OCI-LY7 (cell line): Measurements from ENCODE around the gene APPL2. TPM values are rescaled to one million over a fixed set of nuclear protein-coding genes. Genes with fewer than 3 reads are reported as not detected.
A peak's percentile ranks its signal among the peaks of the same experiment; 100 is the strongest.

Experiments used
- BruUV-seq: library from RNA; stranded (reverse); fragments of 400-500 nt; replicated peaks from 2 replicates; lab custom pipeline; 2021; lab: Mats Ljungman, UMichigan
- CTCF ChIA-PET: fragments of 300-600 bp; sonication (Branson Sonifier 250); formaldehyde crosslinking; loops from one replicate; lab custom pipeline; 2022; ENCODE audit warnings: antibody characterized with exemption; ENCODE audit not compliant: unreplicated experiment; lab: Charles Lee
- POLR2A ChIA-PET: fragments of 300-600 bp; sonication (Branson Sonifier 250); formaldehyde crosslinking; loops from one replicate; lab custom pipeline; 2022; ENCODE audit warnings: antibody characterized with exemption; lab: Charles Lee
- DNase-seq: peaks from one replicate; pipeline ENCODE4 v3.0.0-alpha.2; 2015; ENCODE audit warnings: low spot score
- H2AFZ ChIP-seq: fragments of 200-600 bp; sonication (generic), shearing (Covaris generic); 2 replicates; pipeline ENCODE4 v1.6.1; 2014; ENCODE audit warnings: mild to moderate bottlenecking, antibody characterized with exemption, low read length, moderate library complexity
- H3K27ac ChIP-seq: fragments of 200-600 bp; sonication (generic); 2 replicates; pipeline ENCODE4 v1.5.1; 2014; ENCODE audit warnings: mixed run types, low read depth, mild to moderate bottlenecking, moderate library complexity, low read length, inconsistent platforms; ENCODE audit not compliant: poor library complexity, severe bottlenecking
- H3K36me3 ChIP-seq: fragments of 200-600 bp; sonication (generic); 2 replicates; pipeline ENCODE4 v1.6.1; 2014; ENCODE audit warnings: mild to moderate bottlenecking, antibody characterized with exemption, low read length, moderate library complexity, mixed read lengths; ENCODE audit not compliant: insufficient read depth
- H3K4me1 ChIP-seq: fragments of 200-600 bp; sonication (generic); 2 replicates; pipeline ENCODE4 v1.5.1; 2014; ENCODE audit warnings: mild to moderate bottlenecking, low read length; ENCODE audit not compliant: insufficient read depth, poor library complexity, severe bottlenecking
- H3K4me2 ChIP-seq: fragments of 200-600 bp; sonication (generic); 2 replicates; pipeline ENCODE4 v1.6.1; 2014; ENCODE audit warnings: mild to moderate bottlenecking, low read length
- H3K4me3 ChIP-seq: fragments of 200-600 bp; sonication (generic); 2 replicates; pipeline ENCODE4 v1.5.1; 2014; ENCODE audit warnings: mild to moderate bottlenecking, low read depth, low read length; ENCODE audit not compliant: poor library complexity, severe bottlenecking
- H3K79me2 ChIP-seq: fragments of 200-600 bp; sonication (generic); 2 replicates; pipeline ENCODE4 v1.6.1; 2016; ENCODE audit warnings: low read depth, mild to moderate bottlenecking, low read length, moderate library complexity, mixed read lengths; ENCODE audit not compliant: insufficient read depth
- H3K9me2 ChIP-seq: fragments of 200-600 bp; sonication (generic); 2 replicates; pipeline ENCODE4 v1.6.1; 2016; ENCODE audit warnings: mild to moderate bottlenecking, low read length, mixed read lengths; ENCODE audit not compliant: insufficient read depth
- H3K9me3 ChIP-seq: fragments of 200-600 bp; sonication (generic); 2 replicates; pipeline ENCODE4 v1.6.1; 2014; ENCODE audit warnings: mild to moderate bottlenecking, mixed run types, low read length, mixed read lengths
- H4K20me1 ChIP-seq: fragments of 200-600 bp; sonication (generic); 2 replicates; pipeline ENCODE4 v1.6.1; 2014; ENCODE audit warnings: mild to moderate bottlenecking, antibody characterized with exemption, low read length, moderate library complexity, mixed read lengths; ENCODE audit not compliant: insufficient read depth
- EZH2phosphoT487 ChIP-seq: fragments of 200-600 bp; sonication (generic); IDR thresholded peaks from 2 replicates; pipeline ENCODE4 v1.6.1; 2018; ENCODE audit warnings: low read depth, borderline replicate concordance, mild to moderate bottlenecking, mixed run types, antibody characterized with exemption, low read length, moderate library complexity, mixed read lengths
- intact Hi-C: fragments of 100-400 bp; cut with micrococcal nuclease; formaldehyde crosslinking; loops from one replicate; pipeline ENCODE4 v1.10.0; 2022; ENCODE audit not compliant: unreplicated experiment
- total RNA-seq, 2 experiments: library from RNA; depleted of rRNA in 1 of 2; stranded (reverse); fragments of >200 nt in 1 of 2; shearing (Covaris generic) in 1 of 2; gene quantifications; 2 replicates each; pipeline ENCODE4 v1.2.3, GENCODE V29; 2014 to 2022
- TF ChIP-seq, protein P1 (sequence below): fragments of 200-600 bp; sonication (generic); conservative IDR thresholded peaks from 2 replicates; pipeline ENCODE4 v1.5.1; 2014; ENCODE audit warnings: mild to moderate bottlenecking, antibody characterized with exemption, low read length, moderate library complexity, mixed read lengths

Gene APPL2
- total RNA-seq, 2 experiments from 2014 or later = 18.8 to 29.1 TPM

DNA sequence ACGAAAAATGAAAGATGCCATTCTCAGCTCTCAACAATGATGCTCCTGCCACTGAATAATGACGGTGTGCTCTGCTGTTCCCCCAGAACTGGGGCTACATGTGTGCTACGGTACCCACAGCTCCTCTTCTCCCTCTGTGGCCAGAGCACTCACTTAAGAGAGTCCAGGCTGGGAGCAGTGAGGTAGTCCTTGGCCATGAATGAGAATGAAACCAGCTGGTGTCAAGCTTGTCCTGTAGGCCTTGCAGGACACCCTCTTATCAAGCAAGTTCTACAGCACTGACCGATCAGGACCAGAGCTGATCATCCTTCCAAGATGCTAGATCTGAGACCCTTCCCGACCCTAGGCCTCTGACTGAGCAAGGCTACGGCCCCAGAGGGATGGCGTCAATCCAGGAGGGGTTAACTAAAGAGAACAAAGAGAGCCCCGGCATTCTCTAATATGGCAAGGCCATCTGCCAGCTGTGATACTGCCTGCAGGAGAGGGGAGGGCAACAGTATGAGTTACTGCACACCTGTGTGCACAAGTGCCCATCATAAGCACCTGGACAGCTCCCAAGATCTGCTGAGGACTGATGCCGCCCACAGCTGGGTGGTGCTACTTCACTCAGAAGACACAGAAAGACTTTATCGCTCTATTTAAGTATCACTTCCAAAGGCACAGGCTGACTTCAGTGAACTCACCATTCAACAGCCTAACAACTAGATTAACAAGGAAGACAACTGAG lies 30.5 kb downstream of the APPL2 start:
- TF ChIP-seq EZH2phosphoT487 = no peak
- TF ChIP-seq, protein P1, sequence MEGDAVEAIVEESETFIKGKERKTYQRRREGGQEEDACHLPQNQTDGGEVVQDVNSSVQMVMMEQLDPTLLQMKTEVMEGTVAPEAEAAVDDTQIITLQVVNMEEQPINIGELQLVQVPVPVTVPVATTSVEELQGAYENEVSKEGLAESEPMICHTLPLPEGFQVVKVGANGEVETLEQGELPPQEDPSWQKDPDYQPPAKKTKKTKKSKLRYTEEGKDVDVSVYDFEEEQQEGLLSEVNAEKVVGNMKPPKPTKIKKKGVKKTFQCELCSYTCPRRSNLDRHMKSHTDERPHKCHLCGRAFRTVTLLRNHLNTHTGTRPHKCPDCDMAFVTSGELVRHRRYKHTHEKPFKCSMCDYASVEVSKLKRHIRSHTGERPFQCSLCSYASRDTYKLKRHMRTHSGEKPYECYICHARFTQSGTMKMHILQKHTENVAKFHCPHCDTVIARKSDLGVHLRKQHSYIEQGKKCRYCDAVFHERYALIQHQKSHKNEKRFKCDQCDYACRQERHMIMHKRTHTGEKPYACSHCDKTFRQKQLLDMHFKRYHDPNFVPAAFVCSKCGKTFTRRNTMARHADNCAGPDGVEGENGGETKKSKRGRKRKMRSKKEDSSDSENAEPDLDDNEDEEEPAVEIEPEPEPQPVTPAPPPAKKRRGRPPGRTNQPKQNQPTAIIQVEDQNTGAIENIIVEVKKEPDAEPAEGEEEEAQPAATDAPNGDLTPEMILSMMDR = no peak
- peaks cover 4% of the 10 kb centered on the region for H3K36me3 ChIP-seq
- no peak for DNase-seq
- no TSS peak for BruUV-seq
- H3K4me2 ChIP-seq = no peak overlapping the region
- intact Hi-C loops = no loop called here
- no peak overlapping the region for H2AFZ ChIP-seq
- no peak overlapping the region for H3K4me3 ChIP-seq
- H3K27ac ChIP-seq = no peak overlapping the region
- H3K79me2 ChIP-seq = no peaks in the 10 kb centered on the region
- CTCF ChIA-PET = no interaction called here
- H3K9me3 ChIP-seq = no peaks in the 10 kb centered on the region
- POLR2A ChIA-PET = no interaction called here
- H3K9me2 ChIP-seq = no peaks in the 10 kb centered on the region
- no peaks in the 10 kb centered on the region for H4K20me1 ChIP-seq
- no peaks in the 10 kb centered on the region for H3K4me1 ChIP-seq

DNA sequence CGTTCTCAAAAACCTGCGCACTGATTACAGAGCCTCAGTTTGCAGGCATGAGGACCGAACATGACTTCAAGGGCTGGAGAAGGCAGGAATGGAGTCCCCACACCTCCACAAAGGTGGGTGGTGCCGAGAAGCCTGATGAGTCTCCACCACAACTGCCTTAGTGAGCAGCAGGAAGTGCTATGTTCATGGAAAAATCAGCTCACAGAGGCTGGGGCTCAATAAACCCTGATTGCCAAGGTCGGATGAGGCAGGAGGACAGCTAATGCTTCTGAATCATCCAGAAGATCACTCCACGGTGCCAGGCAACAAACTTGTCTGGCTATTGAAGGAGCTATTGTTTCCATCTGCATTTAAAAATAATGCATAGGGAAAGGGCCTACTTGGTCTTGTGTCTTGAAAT lies 31.1 kb downstream of the APPL2 start:
- Histone ChIP-seq H3K4me2 (no peak overlapping the region), H3K4me3 (no peak overlapping the region), H3K27ac (no peak overlapping the region), H3K79me2 (no peaks in the 10 kb centered on the region), H3K9me3 (no peaks in the 10 kb centered on the region), H3K4me1 (no peaks in the 10 kb centered on the region), H4K20me1 (no peaks in the 10 kb centered on the region), H3K9me2 (no peaks in the 10 kb centered on the region), H2AFZ (no peak overlapping the region), H3K36me3 (peaks cover 4% of the 10 kb centered on the region)
- no peak for DNase-seq
- intact Hi-C loops = no loop called here
- ChIA-PET POLR2A (no interaction called here), CTCF (no interaction called here)
- TF ChIP-seq, protein P1 = 0 out of 2 replicates have a peak, but pooled peaks have one; percentile 2
- no peak for TF ChIP-seq EZH2phosphoT487
- BruUV-seq = no TSS peak

DNA sequence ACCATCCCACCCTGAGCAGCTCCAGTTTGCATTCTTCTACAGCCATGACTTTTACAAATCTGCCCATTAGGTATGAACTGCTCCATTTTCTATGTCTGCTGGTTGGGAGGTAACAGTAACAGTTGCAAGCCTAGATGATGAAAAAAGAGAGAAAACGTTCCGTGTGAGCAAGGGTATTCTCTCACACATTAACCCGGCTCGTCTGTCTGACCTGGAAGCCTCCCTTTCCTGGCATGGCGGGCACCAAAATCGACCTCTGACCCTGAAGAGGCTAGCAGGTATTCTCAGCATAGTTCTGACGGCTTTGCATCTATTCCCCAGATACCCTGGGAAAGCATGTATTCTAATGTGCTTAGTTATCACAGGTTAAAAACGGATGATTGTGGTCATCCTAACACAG lies 31.8 kb downstream of the APPL2 start:
- ChIA-PET CTCF (no interaction called here), POLR2A (interaction anchor here (0.7 to 1.2 kb wide), 2 partner anchors 9 to 15 kb away, joined by 3 to 4 read pairs; no protein-coding TSS in a partner anchor)
- no TSS peak for BruUV-seq
- Histone ChIP-seq H3K79me2 (no peaks in the 10 kb centered on the region), H3K9me3 (no peaks in the 10 kb centered on the region), H3K9me2 (no peaks in the 10 kb centered on the region), H4K20me1 (no peaks in the 10 kb centered on the region), H3K4me1 (no peaks in the 10 kb centered on the region), H3K4me3 (no peak overlapping the region), H3K36me3 (peaks cover 4% of the 10 kb centered on the region), H3K4me2 (no peak overlapping the region), H3K27ac (no peak overlapping the region), H2AFZ (no peak overlapping the region)
- intact Hi-C loops = no loop called here
- no peak for TF ChIP-seq EZH2phosphoT487
- TF ChIP-seq, protein P1 = no peak
- no peak for DNase-seq
